Mesendoderm (in vitro differentiated cells): ENCODE results near the gene PTPN3.

Experiments
- DNase-seq: peaks from one replicate; pipeline ENCODE4 v3.0.0; 2013
- H2AK5ac ChIP-seq: 2 replicates; pipeline ENCODE4 v1.6.1; 2013; ENCODE audit warnings: low read length, inconsistent platforms
- H2BK120ac ChIP-seq: 2 replicates; pipeline ENCODE4 v1.6.1; 2013; ENCODE audit warnings: low read depth, mild to moderate bottlenecking, low read length, moderate library complexity, mixed read lengths
- H2BK15ac ChIP-seq: replicated peaks from 2 replicates; pipeline ENCODE4 v1.6.1; 2013; ENCODE audit warnings: low read depth, mild to moderate bottlenecking, moderate library complexity
- H2BK5ac ChIP-seq: 2 replicates; pipeline ENCODE4 v1.6.1; 2013; ENCODE audit warnings: low read length, inconsistent platforms
- H3K18ac ChIP-seq: 2 replicates; pipeline ENCODE4 v1.6.1; 2013; ENCODE audit warnings: mild to moderate bottlenecking, low read length, mixed read lengths
- H3K23ac ChIP-seq: one replicate; pipeline ENCODE4 v1.6.1; 2013; ENCODE audit warnings: low read length
- H3K27ac ChIP-seq: 2 replicates; pipeline ENCODE4 v1.5.1; 2013; ENCODE audit warnings: low read depth, mild to moderate bottlenecking, inconsistent platforms, low read length, moderate library complexity
- H3K27me3 ChIP-seq: 2 replicates; pipeline ENCODE4 v1.6.1; 2013; ENCODE audit warnings: low read length, control low read depth, mild to moderate bottlenecking, inconsistent platforms; ENCODE audit not compliant: insufficient read depth, poor library complexity
- H3K36me3 ChIP-seq: 2 replicates; pipeline ENCODE4 v1.6.1; 2013; ENCODE audit warnings: low read length, inconsistent platforms; ENCODE audit not compliant: control insufficient read depth, insufficient read depth
- H3K4ac ChIP-seq: one replicate; pipeline ENCODE4 v1.6.1; 2013; ENCODE audit warnings: low read depth, mild to moderate bottlenecking, low read length, moderate library complexity
- H3K4me1 ChIP-seq: 2 replicates; pipeline ENCODE4 v1.6.1; 2013; ENCODE audit warnings: low read depth, low read length, inconsistent platforms; ENCODE audit not compliant: control insufficient read depth
- H3K4me2 ChIP-seq: 2 replicates; pipeline ENCODE4 v1.6.1; 2013; ENCODE audit warnings: low read length
- H3K4me3 ChIP-seq: 2 replicates; pipeline ENCODE4 v1.5.1; 2013; ENCODE audit warnings: mild to moderate bottlenecking, low read length
- H3K56ac ChIP-seq: one replicate; pipeline ENCODE4 v1.6.1; 2013; ENCODE audit warnings: low read length
- H3K79me1 ChIP-seq: 2 replicates; pipeline ENCODE4 v1.6.1; 2013; ENCODE audit warnings: low read length, inconsistent platforms
- H3K79me2 ChIP-seq: 2 replicates; pipeline ENCODE4 v1.6.1; 2013; ENCODE audit warnings: mild to moderate bottlenecking, low read length; ENCODE audit not compliant: control insufficient read depth, insufficient read depth
- H3K9ac ChIP-seq: 2 replicates; pipeline ENCODE4 v1.6.1; 2013; ENCODE audit warnings: low read length, inconsistent platforms
- H4K5ac ChIP-seq: one replicate; pipeline ENCODE4 v1.6.1; 2013; ENCODE audit warnings: low read length
- H4K8ac ChIP-seq: one replicate; pipeline ENCODE4 v1.6.1; 2013; ENCODE audit warnings: low read depth, mild to moderate bottlenecking, control low read depth, low read length, moderate library complexity
- WGBS: extraction: QIAGEN DNeasy Blood & Tissue Kit; methylation state at CpG from one replicate; pipeline ENCODE4 v1.1.7; 2013; ENCODE audit warnings: low lambda C conversion rate, missing lambda C conversion rate; ENCODE audit not compliant: insufficient coverage; ENCODE audit errors: extremely low coverage; 5-methylcytosine and 5-hydroxymethylcytosine counted together

The PTPN3 gene

GRCh38 chr9:109409773-109410397, 88.2 kb downstream of the PTPN3 start:
- Histone ChIP-seq H3K27me3 (no peaks in the 10 kb centered on the region), H3K4ac (no peak overlapping the region), H2AK5ac (no peak overlapping the region), H3K23ac (no peak overlapping the region), H4K5ac (no peak overlapping the region), H2BK15ac (no peak overlapping the region), H2BK120ac (no peak overlapping the region), H2BK5ac (no peak overlapping the region), H3K36me3 (no peaks in the 10 kb centered on the region), H3K4me1 (no peaks in the 10 kb centered on the region), H3K79me1 (no peaks in the 10 kb centered on the region), H3K27ac (no peak overlapping the region), H3K18ac (no peak overlapping the region), H3K4me2 (no peak overlapping the region), H4K8ac (no peak overlapping the region), H3K56ac (no peak overlapping the region), H3K9ac (no peak overlapping the region), H3K79me2 (no peaks in the 10 kb centered on the region), H3K4me3 (no peak overlapping the region)
- peak; percentile 86 for DNase-seq
- no CpG with 5 or more reads among the region's 12 CpGs for WGBS

- no CpG with 5 or more reads among the region's 6 CpGs for WGBS
- H3K27ac ChIP-seq = no peak overlapping the region
- H3K56ac ChIP-seq = no peak overlapping the region
- no peak overlapping the region for H2BK5ac ChIP-seq
- H2AK5ac ChIP-seq = no peak overlapping the region
- H3K4ac ChIP-seq = no peak overlapping the region
- no peak overlapping the region for H3K23ac ChIP-seq
- no peaks in the 10 kb centered on the region for H3K79me2 ChIP-seq
- H3K4me1 ChIP-seq = no peaks in the 10 kb centered on the region
- no peaks in the 10 kb centered on the region for H3K36me3 ChIP-seq
- H3K27me3 ChIP-seq = no peaks in the 10 kb centered on the region
- H3K9ac ChIP-seq = no peak overlapping the region
- H2BK15ac ChIP-seq = no peak overlapping the region
- no peak overlapping the region for H2BK120ac ChIP-seq
- no peak overlapping the region for H3K18ac ChIP-seq
- H3K4me2 ChIP-seq = no peak overlapping the region
- DNase-seq = peak; percentile 41
- no peak overlapping the region for H3K4me3 ChIP-seq
- no peak overlapping the region for H4K5ac ChIP-seq
- H3K79me1 ChIP-seq = no peaks in the 10 kb centered on the region
- H4K8ac ChIP-seq = no peak overlapping the region
These were observed 89.2 kb downstream of the PTPN3 start for GRCh38 chr9:109408759-109409462.

DNA sequence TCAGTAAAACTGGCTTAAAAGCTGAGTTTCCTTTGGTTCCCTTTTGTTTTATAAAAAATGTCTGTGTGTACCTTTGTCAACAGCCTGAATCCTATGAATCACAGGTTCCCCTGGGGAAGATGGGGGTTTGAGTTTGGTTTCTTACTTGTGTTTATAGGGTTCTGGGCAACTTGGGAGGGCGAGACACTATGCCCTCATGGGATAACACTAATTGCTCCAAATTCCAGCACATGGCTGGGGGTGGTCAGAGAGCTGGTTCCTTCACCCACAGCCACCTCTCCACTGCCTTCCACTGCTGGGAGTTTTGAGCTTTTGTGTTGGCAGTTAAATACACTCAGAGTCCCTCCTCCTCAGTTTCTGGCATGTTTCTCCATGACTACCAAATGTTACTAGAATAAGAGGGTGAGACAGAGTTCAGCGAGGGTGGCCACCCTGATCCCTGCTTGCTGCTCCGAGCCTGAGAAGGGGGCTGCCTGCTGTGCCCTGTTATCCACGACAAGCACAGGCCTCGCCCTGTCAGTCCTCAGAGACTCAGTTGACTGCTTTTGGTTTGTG, 94.3 kb downstream of the PTPN3 start:
- Histone ChIP-seq H4K8ac (no peak overlapping the region), H3K27ac (no peak overlapping the region), H3K27me3 (no peaks in the 10 kb centered on the region), H3K36me3 (no peaks in the 10 kb centered on the region), H3K56ac (no peak overlapping the region), H3K4me3 (no peak overlapping the region), H4K5ac (no peak overlapping the region), H3K79me1 (no peaks in the 10 kb centered on the region), H3K9ac (no peak overlapping the region), H3K4me1 (no peaks in the 10 kb centered on the region), H3K4me2 (no peak overlapping the region), H2BK5ac (no peak overlapping the region), H2AK5ac (no peak overlapping the region), H2BK120ac (no peak overlapping the region), H2BK15ac (no peak overlapping the region), H3K18ac (no peak overlapping the region), H3K4ac (no peak overlapping the region), H3K79me2 (no peaks in the 10 kb centered on the region), H3K23ac (no peak overlapping the region)
- DNase-seq = no peak
- no CpG with 5 or more reads among the region's 5 CpGs for WGBS

DNA sequence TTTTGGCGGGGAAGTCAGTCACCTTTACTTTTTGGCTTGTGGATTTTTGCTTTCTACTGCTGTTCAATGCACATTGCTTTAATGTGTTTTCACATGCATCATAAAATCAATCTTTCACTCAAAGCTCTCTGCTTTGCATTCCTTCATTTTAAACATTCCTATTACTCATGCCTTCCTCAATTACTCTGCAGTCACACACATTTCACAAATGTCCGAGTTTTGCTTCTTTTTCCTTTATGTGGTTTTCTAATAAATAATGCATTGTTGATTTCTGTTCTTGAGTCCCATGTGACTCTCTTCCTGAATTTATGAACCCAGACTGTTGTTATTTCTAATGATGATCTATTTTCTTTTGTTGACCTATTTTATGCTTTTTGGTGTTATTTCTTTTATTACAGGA, 95.0 kb downstream of the PTPN3 start:
- no CpG with 5 or more reads among the region's 2 CpGs for WGBS
- H3K18ac ChIP-seq = no peak overlapping the region
- no peaks in the 10 kb centered on the region for H3K36me3 ChIP-seq

GRCh38 chr9:109401990-109402318, 96.2 kb downstream of the PTPN3 start:
- H2BK5ac ChIP-seq = no peak overlapping the region
- no peak for DNase-seq
- H3K56ac ChIP-seq = no peak overlapping the region
- no CpG with 5 or more reads among the region's 4 CpGs for WGBS
- H3K4ac ChIP-seq = no peak overlapping the region
- H3K18ac ChIP-seq = no peak overlapping the region
- no peak overlapping the region for H3K4me2 ChIP-seq
- H4K8ac ChIP-seq = no peak overlapping the region
- no peaks in the 10 kb centered on the region for H3K4me1 ChIP-seq
- H3K27me3 ChIP-seq = no peaks in the 10 kb centered on the region
- H3K4me3 ChIP-seq = no peak overlapping the region
- no peak overlapping the region for H2AK5ac ChIP-seq
- H3K27ac ChIP-seq = no peak overlapping the region
- H3K23ac ChIP-seq = no peak overlapping the region
- no peaks in the 10 kb centered on the region for H3K79me1 ChIP-seq
- no peak overlapping the region for H3K9ac ChIP-seq
- no peak overlapping the region for H4K5ac ChIP-seq
- no peak overlapping the region for H2BK15ac ChIP-seq
- no peaks in the 10 kb centered on the region for H3K36me3 ChIP-seq
- no peak overlapping the region for H2BK120ac ChIP-seq
- no peaks in the 10 kb centered on the region for H3K79me2 ChIP-seq

More for the DNA sequence above, 95.0 kb downstream of the PTPN3 start:
- Histone ChIP-seq H2BK120ac (no peak overlapping the region), H3K79me2 (no peaks in the 10 kb centered on the region), H4K5ac (no peak overlapping the region), H2BK15ac (no peak overlapping the region), H3K79me1 (no peaks in the 10 kb centered on the region), H3K4me3 (no peak overlapping the region), H3K4me2 (no peak overlapping the region), H3K23ac (no peak overlapping the region), H3K56ac (no peak overlapping the region), H3K4ac (no peak overlapping the region), H3K27ac (no peak overlapping the region), H3K4me1 (no peaks in the 10 kb centered on the region), H3K27me3 (no peaks in the 10 kb centered on the region), H4K8ac (no peak overlapping the region), H2AK5ac (no peak overlapping the region), H2BK5ac (no peak overlapping the region), H3K9ac (no peak overlapping the region)
- no peak for DNase-seq
